ENCODE data around the gene GPR137.
"Not testable (repeated sequence)": the region's sequence is repeated elsewhere in the genome, so short reads cannot be mapped to it uniquely, and the experiment has no call there.

GPR137 gene, protein sequence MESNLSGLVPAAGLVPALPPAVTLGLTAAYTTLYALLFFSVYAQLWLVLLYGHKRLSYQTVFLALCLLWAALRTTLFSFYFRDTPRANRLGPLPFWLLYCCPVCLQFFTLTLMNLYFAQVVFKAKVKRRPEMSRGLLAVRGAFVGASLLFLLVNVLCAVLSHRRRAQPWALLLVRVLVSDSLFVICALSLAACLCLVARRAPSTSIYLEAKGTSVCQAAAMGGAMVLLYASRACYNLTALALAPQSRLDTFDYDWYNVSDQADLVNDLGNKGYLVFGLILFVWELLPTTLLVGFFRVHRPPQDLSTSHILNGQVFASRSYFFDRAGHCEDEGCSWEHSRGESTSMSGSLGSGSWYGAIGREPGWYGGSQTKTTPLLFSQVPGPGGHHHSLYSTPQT

DNA sequence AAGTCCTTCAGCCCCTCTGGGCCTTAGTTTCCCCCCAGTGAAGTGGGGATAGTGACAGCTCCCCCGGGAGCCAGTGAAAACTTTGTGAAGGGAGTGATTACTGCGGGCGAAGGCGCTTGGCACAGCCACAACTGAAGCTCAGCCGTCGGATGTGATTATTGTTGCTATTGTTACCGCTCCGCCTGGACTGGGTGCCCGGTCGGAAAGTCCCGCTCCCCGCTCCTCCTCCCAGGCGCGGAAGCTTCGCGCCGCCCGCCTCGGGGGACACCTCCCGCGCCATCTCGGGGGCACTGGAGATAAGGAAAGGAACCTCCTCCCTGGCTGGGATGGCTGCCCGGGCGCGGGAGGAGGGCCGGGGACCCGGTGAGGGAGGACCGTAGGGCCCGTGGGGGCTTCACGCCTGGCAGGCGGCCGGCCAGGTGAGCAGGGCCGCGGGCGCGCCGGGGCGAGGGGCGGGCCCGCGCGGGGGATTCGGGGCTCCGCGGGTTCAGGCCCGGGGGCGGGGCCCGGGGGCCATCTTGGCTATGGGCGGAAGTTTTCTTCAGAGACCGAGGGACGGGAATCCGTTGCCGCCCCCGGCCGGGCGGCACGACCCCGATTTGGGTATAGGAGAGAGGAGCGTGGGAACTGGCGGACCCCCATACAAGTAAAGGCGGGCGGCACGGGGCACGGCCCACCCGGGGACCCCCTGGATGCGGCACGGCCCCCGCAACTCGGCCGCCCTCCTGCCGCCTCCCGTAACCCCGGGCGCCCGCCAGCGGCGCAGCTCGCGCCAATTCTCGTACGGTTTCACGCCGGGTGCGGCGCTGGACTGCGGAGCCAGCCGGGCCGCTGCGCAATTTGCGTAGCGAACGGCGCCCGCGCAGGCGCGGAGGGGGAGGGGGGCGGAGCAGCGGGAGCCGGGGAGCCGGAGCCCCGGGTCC is at the start of gene GPR137:
Gene GPR137 (plus strand): TSS at position 887 of the 923 bp plus-strand sequence. CDS start 677 bp downstream, outside the sequence.
- DNase-seq (ENCODE audit: low read depth), result peak; percentile 83

DNA sequence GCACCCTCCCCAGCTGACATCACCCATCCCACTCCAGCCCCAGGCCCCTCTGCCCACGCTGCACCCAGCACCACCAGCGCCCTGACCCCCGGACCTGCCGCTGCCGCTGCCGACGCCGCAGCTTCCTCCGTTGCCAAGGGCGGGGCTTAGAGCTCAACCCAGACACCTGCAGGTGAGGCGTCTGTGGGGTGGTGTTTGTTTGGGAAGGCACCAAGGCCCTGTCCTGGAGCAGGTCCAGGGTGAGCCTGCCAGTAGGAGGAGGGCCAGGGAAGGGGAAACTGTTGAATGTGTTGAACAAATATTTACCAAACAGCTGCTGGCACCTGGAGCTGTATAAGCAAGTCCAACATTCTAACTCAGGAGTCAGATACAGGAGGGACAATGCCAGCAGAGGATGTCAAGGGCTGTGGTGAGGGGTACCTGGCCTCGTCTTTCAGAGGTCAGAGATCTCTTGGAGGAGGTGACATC is 48.1 kb upstream of the GPR137 start:
- DNase-seq (ENCODE audit: low read depth), result no peak

DNA sequence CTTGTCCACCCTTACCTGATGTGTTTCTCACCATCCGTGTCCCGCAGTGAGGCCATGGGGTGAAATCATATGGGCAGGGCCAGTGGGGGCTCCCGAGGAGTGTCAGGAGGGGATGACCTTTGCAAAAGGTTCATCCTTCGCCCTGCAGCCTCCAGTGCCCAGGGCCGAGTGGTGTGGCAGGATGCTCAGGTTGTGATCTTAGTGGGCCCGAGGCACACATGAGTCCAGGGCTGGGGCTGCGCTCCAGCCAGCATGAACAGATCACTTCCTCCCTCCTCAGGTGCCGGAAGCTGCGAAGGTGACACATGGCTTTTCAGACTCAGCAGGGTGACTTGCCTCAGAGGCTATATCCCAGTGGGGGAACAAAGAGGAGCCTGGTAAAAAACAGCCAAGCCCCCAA is 47.6 kb upstream of the GPR137 start:
- DNase-seq (ENCODE audit: low read depth), result no peak

DNA sequence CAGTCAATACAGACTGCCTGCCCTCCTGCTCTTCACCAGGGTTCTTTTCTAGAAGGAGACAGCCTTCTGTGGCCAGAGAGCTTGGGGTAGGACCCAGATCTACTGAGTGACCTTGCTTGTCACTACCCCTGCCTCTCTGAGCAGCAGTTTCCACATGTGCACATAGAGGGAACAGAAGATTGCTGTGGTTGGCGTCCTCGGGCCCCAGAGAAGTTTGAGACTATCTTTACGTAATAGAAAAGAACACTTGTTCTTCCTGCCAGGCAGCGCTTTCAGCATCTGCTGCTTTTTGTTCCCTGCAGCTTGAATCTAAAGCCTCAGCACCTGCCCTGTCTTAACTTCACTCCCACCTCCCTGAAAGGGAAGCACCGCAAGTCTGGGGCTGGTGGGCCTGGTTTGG is 46.6 kb upstream of the GPR137 start:
- DNase-seq (ENCODE audit: low read depth), result no peak

DNA sequence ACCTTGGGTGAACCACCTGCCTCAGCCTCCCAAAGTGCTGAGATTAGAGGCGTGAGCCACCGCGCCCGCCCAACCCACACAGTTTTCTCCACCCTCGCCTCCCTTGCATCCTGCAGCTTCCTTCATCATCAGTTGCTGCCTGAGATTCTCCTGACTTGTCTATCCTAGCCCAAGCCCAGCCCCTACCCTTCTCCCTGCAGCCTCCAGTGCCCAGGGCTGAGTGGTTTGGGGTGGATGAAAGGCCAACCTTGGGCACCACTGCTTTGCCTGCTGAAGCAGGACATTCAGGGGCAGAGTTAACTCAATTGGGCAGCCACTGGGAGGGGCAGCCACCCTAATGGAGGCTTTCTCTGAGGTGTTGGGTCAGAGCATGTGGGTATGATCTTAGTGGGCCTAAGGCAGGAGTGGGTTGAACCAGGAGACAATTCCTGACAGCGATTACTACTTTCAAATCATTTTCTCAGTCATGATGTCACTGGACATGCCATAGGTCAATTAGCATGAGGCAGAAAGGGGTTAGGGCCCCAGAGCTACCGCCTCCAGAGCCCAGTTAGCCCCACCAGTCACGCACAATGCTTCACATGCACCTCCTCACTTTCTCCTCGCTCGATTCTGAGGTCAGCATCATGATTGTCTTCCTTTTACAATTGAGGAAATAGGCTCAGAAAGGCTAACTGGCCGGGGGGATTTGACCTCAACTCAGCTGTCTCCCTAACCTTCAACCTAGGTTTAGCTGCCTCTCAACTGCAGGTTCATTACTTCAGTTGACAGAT is 45.8 kb upstream of the GPR137 start:
- DNase-seq (ENCODE audit: low read depth), result no peak

DNA sequence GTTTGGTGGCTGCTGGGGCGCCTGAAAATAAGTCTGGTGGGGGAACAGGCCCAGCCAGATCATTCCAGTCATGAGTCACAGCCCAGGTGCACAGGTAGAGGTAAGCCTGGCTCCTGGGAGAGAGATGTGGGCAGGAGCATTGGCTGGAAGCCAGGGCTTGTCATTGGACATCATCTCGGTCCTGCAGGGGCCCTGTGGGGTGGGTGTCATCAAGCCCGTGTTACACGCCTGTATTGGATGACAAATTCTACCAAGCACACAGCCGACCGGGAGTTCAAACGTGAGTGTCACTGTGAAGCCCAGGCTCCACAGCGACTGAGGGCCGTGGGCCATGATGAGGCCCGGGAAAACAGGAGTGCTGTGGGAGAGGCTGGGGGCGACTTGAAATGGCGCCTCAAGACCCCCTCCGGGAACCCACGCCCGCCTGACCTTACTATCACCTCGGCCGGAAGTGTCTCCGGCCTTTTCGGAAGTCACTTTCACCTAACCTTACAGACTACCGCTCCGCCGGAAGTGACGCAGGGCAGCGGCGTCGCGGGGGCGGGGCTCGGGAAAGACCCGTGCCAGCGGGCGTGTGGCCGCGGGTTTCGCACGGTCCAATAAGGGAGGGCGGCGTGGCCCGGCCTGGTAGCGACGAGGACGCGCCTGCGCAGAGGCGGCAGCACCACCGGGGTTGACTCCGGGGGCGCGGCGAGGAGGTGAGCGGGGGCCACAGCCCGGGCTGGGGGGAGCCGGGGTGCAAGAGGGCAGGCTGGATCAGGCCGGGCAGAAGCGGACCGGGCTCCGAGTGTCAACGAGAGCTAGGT is 45.0 kb upstream of the GPR137 start, which contains the start of gene FKBP2:
Gene FKBP2 (plus strand): TSS at position 661 of the 806 bp plus-strand sequence. CDS start 1,293 bp downstream, outside the sequence.
- peak; percentile 96 for DNase-seq (ENCODE audit: low read depth)

DNA sequence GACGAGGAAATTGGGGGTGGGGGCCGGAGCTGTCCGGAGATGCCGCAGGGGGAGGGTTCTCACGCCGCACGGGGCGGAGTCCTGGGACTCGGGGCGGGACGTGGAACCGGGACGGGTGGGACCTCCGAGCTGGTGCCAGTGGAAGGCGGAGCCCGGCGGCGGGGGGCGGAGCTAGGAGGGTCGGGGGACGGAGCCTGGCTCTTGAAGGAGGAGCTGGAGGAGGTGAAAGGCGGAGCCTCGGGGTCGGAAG is 44.5 kb upstream of the GPR137 start:
- DNase-seq (ENCODE audit: low read depth), result peak; percentile 99

DNA sequence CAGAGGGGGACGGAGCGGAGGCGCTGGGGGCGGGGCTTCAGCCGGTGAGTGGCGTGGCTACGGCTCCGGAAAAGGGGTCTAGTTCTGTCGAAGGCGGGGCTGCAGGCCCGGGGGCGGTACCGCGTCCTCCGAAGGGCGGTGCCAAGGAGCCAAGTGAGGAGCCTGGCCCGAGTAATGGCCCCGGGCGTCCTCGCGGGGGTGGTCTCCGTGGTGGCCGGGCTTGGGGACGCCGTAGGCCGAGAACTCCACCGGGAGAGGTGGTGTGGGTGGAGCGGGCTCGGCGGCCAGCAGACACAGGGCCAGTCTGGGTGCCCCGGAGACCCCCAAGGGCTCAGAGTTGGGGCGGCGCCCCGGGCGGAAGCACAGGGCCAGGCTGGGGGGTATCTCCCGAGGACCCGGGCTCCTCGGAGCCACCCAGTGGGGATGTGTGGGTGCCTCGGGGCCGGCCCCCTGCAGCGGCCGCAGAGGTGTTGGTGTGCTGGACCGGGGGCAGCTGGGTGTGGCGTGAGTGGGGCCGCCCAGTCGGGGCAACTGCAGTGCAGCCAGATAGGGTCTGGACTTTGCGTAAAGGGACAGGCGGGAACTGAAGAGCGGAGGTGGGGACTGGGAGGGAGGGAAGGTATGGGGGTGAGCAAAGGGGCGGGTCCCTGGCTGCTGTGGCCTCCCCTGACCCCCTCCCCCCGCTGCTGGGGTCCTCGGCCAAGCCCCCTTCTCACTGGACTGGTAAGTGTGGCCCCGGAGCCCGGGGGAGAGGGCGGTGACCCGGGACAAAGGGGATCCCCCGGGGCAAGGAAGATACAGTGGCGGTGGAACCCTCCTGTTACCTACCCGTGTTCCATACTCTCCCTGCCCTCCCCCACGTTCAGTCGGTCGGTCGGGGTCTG is 43.9 kb upstream of the GPR137 start:
- DNase-seq (ENCODE audit: low read depth), result no peak

DNA sequence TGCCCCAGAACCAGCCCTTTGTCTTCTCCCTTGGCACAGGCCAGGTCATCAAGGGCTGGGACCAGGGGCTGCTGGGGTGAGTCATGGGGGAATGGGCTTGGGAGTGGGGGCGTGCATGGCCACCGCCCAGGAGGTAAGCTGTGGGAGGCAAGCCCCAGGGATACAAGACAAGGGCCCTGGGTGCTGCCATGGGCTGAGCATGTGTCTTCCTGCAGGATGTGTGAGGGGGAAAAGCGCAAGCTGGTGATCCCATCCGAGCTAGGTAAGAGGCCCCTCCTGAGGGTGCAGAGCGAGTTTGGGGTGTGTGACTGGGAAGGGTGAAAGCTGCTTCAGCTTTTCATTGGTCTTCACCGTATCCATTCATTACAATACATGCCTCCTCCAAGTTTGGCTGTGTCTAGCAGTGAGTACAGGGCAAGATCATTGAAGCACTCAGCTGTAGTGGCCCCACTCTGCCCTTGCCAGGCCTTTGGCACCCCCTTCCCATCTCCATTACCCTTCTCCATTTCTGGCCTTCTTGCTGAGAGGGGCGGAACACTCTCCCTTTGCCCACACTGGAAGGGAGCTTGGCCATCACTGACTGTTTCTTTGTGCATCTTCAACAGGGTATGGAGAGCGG is 42.3 kb upstream of the GPR137 start:
- no peak for DNase-seq (ENCODE audit: low read depth)

DNA sequence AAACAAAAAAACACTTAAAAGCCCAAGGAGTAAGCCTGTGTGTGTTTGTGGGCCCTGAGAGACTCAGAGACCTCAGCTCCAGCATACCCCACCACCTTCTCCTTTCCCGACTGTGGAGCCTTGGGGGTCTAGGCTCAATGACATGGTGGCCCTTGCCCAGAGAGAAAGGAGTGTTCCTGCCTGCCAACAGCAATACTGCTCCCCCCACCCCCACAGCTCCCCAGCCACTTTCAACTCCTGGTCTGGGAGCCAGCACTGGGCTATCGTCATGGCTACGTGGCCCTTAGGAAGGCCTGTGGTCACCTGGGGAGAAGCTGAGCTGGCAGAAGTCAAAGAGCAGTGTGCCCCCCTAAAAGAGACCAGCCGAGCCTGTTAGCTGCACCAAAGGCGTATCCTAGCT is 41.5 kb upstream of the GPR137 start:
- no peak for DNase-seq (ENCODE audit: low read depth)

DNA sequence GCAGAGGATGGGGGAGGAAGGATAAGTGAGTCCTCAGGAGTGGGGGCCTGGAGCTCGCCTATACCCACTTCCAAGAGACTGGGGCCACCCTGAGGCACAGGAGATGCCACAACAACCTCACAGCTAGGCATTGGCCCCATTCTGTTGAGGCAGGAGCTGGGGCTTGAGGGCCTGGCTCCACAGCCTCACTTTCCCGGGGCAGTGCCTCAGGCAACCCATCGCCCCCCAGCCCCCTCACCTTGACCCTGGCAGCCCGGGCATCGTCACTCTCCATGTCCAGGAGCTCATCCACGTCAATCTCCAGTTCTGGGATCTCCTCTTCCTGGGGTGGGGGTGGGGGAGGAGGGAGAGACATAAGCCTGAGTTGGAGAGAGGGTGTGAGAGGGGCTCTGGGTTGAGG is 40.7 kb upstream of the GPR137 start:
- DNase-seq (ENCODE audit: low read depth), result no peak

DNA sequence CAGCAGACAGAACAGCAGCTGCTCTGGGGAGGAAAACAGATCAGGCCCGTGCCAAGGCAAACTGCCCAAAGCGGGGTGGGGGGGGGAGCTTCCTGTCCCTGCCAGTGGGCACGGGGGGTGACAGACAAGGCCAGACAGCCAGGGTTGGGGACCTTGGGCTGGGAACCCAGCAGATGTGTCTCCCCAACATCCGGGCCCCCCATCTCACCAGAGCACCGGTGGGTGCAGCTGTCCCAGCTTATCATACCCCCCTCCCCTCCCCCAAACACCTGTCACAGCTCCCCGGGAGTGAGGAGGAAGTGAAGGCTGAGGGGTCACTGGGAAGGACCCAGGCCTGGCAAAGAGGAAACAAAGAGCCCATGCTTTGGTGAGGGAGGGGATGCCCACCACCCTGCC is 40.2 kb upstream of the GPR137 start:
- no peak for DNase-seq (ENCODE audit: low read depth)

DNA sequence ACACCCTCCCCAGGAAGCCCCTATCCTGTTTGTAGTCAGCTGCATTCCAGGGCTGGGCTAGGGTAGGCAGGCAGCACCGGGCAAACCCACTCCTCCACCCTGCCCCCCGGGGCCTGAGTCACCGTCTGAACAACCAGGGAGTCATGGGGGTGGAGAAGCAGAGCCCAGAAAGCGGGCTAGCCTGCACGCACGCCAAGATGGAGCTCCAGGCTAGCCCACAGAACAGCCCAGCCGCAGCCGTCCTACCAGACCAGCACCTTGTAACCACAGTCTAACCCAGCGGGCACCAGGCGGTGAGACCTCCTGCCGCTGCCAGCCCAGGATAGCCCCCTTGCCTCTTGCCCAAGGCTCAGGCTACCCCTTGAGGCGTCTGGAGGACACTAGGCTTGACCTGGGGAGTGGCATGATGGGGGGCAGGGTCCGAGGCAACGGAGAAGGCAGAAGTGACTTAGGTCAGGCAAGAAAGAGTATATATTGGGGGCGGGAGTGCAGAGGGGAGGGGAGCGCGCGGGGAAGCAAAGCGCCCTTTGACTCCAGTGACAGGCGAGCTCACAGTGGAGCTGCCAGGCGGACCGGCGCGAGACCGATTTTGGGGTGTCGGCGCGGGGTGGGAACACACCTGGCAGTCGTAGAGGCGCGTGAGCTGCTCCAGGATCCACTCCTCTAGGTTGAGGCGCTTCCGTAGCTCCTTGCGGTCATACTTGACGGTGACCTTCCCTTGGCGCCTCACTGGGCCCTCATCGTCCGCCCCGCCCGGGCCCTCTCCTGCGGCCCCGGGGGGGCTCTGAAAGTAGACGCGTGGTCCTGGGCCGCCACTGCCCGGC is 39.6 kb upstream of the GPR137 start:
- no peak for DNase-seq (ENCODE audit: low read depth)

DNA sequence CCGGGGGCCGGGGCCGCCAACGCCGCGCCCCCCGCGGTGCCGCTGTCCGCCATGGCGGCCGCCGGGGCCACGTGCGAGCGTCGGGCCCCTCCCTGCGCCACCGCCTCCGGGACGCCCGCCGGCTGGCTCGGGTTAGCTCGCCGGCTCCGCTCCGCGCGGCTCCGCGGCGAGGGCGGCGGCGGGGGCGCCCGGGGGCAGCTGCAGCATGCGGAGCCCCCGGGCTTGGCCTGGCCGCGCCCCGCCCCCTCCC is 39.1 kb upstream of the GPR137 start:
- not testable (repeated sequence) for DNase-seq (ENCODE audit: low read depth)

DNA sequence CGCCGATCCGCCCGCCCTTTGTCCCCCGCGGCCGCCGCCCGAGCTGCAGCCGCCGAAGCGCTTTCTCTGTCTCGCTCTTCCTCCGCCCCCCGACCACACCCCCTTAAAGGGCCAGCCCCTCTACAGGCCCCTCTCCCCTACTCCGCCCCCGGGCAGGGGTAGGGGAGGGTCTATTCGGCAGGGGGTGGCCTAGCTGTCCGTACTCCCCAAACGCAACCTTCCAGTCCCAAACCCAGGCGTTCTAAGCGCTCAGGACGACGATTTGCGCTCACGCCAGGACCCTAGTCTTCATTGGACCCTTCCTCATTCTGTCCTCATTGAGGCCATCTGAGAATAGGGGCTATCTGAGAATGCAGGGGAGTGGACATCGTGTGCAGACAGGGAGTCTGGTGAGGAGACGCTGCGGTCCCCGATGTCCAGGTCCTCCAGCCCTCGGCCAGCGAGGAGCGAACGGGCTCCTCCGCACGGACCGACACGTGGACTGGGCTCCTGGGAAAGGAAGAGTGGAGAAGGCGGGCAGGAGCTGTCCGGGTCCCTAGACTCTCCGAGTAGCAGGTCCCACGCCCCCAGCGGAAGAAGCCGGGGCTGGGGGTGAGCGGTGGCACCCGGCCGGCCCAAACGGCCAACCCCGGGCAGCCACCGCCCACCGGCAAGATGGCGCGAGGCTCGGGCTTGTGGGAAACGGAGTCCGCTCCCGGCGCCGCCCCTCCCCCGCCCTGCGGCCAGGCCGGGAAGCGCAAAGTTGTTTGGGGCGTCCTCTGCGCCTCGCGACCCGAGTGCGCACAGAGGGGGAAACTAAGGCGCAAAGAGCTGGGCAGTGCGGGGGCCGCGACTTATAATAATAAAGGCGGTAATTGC is 38.5 kb upstream of the GPR137 start, which contains the start of gene PPP1R14B:
Gene PPP1R14B (minus strand): TSS at position 73 of the 858 bp plus-strand sequence. CDS start 270 bp downstream, outside the sequence.
- DNase-seq (ENCODE audit: low read depth), result no peak

DNA sequence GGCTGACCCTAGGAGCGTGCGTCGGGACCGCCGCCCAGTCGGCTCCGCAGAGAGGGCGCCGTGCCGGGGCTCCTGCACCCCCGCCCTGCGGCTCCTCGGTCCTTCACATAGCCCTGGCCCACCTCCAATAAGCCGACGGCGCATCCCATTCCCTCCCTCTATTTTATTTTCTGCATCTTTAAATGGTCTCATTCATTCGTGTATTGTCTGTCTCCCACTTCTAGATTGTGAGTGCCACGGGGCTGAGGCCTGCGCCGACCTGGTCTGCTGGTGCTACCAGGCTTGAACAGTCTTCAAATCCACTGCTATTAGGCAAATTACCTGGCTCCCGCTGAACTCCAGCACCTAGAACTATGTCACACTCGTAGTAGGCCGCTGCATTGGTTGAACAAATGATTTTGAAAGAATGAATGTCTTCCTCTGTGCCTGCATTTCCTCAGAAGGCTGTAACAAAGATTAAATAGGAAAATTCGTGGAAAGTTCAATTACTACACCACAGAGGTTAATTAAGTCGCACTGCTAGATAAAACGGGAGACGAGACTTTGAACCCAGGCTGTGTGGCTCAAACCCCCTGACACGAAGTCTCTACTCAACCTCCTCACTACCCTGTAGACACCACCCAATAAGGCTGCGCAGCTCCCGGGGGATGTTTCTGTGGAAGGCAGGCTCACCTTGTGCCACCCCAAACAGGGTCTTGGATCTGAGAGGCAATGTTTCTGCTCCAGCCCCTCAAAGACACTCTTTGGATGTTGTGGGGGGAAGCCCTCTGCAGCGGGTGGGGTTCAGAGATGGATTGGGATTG is 37.7 kb upstream of the GPR137 start:
- no peak for DNase-seq (ENCODE audit: low read depth)

DNA sequence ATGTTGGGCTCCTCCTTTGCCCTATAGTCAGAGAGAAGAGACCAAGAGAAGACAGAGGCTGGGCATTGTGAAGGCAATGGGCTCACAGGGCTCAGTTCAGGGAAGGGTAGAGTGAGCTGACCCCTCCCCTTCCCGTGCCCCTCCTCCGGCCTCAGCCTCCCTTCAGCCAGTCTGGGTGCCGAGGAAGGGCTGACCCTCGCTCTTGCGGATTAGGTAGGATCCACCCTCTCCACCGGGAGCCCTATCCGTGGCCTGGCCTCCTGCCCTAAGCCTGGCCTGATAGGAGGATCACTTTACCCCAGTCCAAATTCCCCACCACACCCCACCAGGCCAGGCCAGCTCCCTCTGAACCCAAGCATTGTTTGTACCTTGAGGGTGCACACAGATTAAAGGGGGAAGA is 37.1 kb upstream of the GPR137 start:
- DNase-seq (ENCODE audit: low read depth), result no peak
